IPS-15b (cell line): ENCODE data around the gene PRKN.

Experiments
- H3K27me3 ChIP-seq: one replicate; pipeline ENCODE4 v1.6.1; 2013; ENCODE audit warnings: low read length; ENCODE audit not compliant: control insufficient read depth, insufficient read depth
- H3K36me3 ChIP-seq: one replicate; pipeline ENCODE4 v1.6.1; 2013; ENCODE audit warnings: low read length; ENCODE audit not compliant: control insufficient read depth, insufficient read depth
- H3K4me1 ChIP-seq: one replicate; pipeline ENCODE4 v1.6.1; 2013; ENCODE audit warnings: mild to moderate bottlenecking, low read length; ENCODE audit not compliant: control insufficient read depth, insufficient read depth
- H3K4me3 ChIP-seq: one replicate; pipeline ENCODE4 v1.5.1; 2013; ENCODE audit warnings: low read depth, low read length
- H3K9ac ChIP-seq: one replicate; pipeline ENCODE4 v1.6.1; 2013; ENCODE audit warnings: low read depth, mild to moderate bottlenecking, low read length
- H3K9me3 ChIP-seq: one replicate; pipeline ENCODE4 v1.6.1; 2013; ENCODE audit warnings: mild to moderate bottlenecking, low read length; ENCODE audit not compliant: control insufficient read depth, insufficient read depth

Gene PRKN

DNA sequence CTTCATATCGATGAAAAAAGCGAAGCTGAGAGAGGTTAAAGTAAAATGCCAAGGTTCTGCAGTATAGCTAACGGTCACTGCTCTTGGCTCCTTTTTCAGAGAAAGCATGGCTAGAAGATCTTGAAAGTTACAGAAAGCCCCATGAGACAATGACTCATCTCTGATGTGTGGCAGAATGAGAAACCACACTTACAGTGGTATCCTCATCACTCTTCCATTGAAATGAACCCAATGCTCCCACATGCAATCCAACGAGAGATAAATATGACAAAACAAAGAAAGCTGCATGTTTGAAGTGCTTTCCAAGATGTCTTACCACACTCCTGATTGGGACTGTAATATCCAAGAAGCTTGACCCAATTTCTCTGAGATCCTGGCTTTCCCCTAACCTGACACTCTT is 694.9 kb downstream of the PRKN start:
- Histone ChIP-seq H3K27me3 (no peaks in the 10 kb centered on the region), H3K9me3 (no peaks in the 10 kb centered on the region), H3K36me3 (no peaks in the 10 kb centered on the region), H3K4me1 (no peaks in the 10 kb centered on the region), H3K4me3 (no peak overlapping the region), H3K9ac (no peak overlapping the region)

DNA sequence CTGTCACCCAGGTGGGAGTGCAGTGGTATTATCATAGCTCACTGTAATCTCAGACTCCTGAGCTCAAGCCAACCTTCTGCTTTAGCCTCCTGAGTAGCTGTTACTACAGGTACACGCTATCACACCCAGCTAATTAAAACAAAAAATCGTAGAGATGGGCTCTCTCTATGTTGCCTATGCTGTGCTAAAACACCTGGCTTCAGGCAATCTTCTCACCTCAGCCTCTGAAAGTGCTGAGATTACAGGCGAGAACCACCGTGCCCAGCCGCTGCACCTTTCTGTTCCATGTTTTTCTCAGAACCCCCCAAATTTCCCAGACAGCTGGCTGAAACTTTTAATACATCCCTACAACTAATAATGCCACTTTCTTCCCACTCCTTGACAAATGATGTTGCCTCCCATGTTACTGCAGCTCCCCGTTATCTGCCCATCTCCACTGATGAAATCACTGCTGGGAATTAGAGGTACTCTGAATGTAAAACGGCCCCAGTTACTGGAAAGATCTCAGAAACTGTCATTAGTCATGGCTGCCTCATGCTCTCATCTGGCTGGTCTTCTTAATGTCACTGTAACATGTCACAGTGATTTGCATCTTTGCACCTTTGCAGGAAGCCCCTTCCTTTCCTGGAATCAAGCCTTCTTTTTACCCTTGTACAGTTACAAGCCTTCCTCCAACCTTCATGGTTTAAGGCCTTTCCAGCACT is 697.5 kb downstream of the PRKN start:
- Histone ChIP-seq H3K9ac (no peak overlapping the region), H3K4me3 (no peak overlapping the region), H3K4me1 (no peaks in the 10 kb centered on the region), H3K9me3 (no peaks in the 10 kb centered on the region), H3K36me3 (no peaks in the 10 kb centered on the region), H3K27me3 (no peaks in the 10 kb centered on the region)

GRCh38 chr6:162026843-162027242 is 700.7 kb downstream of the PRKN start:
- Histone ChIP-seq H3K27me3 (no peaks in the 10 kb centered on the region), H3K9me3 (no peaks in the 10 kb centered on the region), H3K4me1 (no peaks in the 10 kb centered on the region), H3K4me3 (no peak overlapping the region), H3K9ac (no peak overlapping the region), H3K36me3 (no peaks in the 10 kb centered on the region)

GRCh38 chr6:162026031-162026430 is 701.5 kb downstream of the PRKN start:
- no peak overlapping the region for H3K4me3 ChIP-seq
- H3K27me3 ChIP-seq, result no peaks in the 10 kb centered on the region
- no peaks in the 10 kb centered on the region for H3K36me3 ChIP-seq
- no peak overlapping the region for H3K9ac ChIP-seq
- no peaks in the 10 kb centered on the region for H3K4me1 ChIP-seq
- H3K9me3 ChIP-seq, result no peaks in the 10 kb centered on the region

DNA sequence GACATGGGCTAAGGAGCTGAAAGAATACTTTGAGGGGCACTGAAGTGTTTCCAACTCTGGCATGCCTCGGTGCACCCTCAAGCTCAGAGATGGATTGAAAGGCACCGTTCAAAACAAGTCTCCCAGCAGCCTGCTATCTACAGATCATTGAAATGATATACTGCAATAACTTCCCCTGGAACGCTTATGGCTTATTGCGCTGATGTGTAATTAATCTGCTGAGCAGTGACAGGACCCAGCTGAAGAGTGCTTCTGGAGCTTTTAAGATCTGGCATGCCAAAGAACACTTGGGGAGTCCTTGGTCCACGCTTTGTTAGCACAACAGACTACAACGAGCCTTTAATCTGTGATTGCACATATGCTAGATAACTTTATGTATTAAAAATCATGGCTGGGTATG is 708.2 kb downstream of the PRKN start:
- no peaks in the 10 kb centered on the region for H3K4me1 ChIP-seq
- no peak overlapping the region for H3K9ac ChIP-seq
- H3K36me3 ChIP-seq, result no peaks in the 10 kb centered on the region
- no peak overlapping the region for H3K4me3 ChIP-seq
- no peaks in the 10 kb centered on the region for H3K27me3 ChIP-seq
- no peaks in the 10 kb centered on the region for H3K9me3 ChIP-seq

DNA sequence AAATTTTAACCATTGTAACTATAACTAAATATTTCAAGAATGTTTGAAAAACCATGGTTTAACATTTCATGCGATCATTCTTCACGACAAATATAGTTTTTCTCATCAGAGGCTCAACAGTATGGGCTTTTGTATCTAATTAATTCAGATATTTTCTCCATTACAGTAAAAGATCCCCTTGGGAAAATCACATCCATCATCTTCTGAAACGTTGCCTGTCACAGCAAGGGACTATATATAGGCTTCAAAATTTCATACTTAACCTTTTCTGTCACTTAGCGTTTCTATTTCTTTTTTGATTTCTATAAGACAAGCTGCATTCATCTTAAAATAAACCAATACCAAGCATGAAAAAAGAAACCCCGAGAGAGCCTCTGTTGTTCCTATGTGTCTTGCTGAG is 710.0 kb downstream of the PRKN start:
- Histone ChIP-seq H3K4me3 (no peak overlapping the region), H3K36me3 (no peaks in the 10 kb centered on the region), H3K27me3 (no peaks in the 10 kb centered on the region), H3K9ac (no peak overlapping the region), H3K4me1 (no peaks in the 10 kb centered on the region), H3K9me3 (no peaks in the 10 kb centered on the region)

GRCh38 chr6:162014069-162014811 is 713.3 kb downstream of the PRKN start:
- H3K27me3 ChIP-seq, result no peaks in the 10 kb centered on the region
- no peaks in the 10 kb centered on the region for H3K36me3 ChIP-seq
- no peak overlapping the region for H3K4me3 ChIP-seq
- no peak overlapping the region for H3K9ac ChIP-seq
- no peaks in the 10 kb centered on the region for H3K4me1 ChIP-seq
- no peaks in the 10 kb centered on the region for H3K9me3 ChIP-seq

DNA sequence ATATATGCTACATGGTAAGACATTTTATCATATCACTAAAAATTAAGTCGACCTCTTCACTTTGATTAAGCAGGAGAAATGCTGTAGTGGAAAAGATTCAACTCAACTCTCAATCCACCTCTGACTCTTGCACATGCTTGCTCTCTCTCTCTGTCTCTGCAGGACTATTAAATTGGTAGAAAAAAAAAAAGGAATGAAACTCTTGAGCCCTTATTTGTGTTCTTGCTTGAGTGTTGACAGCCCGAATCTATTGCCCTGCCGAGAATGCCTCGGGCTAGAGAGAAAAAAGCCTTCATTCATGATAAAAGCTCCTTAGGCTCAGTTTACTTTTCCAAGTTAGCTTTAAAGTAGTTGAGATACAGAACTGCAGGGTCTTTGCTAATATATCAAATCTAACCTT is 722.2 kb downstream of the PRKN start:
- H3K9me3 ChIP-seq, result no peaks in the 10 kb centered on the region
- H3K4me3 ChIP-seq, result no peak overlapping the region
- H3K27me3 ChIP-seq, result no peaks in the 10 kb centered on the region
- H3K9ac ChIP-seq, result no peak overlapping the region
- no peaks in the 10 kb centered on the region for H3K4me1 ChIP-seq
- H3K36me3 ChIP-seq, result no peaks in the 10 kb centered on the region

GRCh38 chr6:161996783-161997182 is 730.8 kb downstream of the PRKN start:
- H3K36me3 ChIP-seq, result no peaks in the 10 kb centered on the region
- H3K4me1 ChIP-seq, result no peaks in the 10 kb centered on the region
- no peak overlapping the region for H3K4me3 ChIP-seq
- no peak overlapping the region for H3K9ac ChIP-seq
- no peaks in the 10 kb centered on the region for H3K9me3 ChIP-seq
- H3K27me3 ChIP-seq, result no peaks in the 10 kb centered on the region

DNA sequence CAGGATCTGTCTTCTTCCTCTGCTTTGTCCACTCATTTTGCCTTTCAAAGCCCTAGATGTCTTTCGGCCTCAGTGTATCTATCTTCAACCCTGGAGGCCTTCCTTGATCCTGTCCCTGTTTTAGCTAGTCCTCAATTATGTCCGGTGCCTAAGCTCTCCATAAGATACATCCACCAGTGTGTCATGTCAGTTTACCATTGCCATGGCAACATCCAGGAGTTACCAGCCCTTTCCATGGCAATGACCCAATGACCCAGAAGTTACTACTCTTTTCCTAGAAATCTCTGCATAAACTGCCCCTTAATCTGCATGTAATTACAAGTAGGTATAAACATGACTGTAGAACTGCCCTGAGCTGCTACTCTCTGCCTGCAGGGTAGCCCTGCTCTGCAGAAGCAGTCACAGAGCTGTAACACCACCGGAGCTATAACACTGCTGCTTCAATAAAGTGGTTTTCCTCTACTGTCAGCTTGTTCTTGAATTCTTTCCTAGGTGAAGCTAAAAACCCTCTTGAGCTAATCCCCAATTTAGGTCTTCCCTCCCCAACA is 741.6 kb downstream of the PRKN start:
- no peaks in the 10 kb centered on the region for H3K4me1 ChIP-seq
- no peak overlapping the region for H3K9ac ChIP-seq
- H3K27me3 ChIP-seq, result no peaks in the 10 kb centered on the region
- H3K4me3 ChIP-seq, result no peak overlapping the region
- no peaks in the 10 kb centered on the region for H3K36me3 ChIP-seq
- H3K9me3 ChIP-seq, result no peaks in the 10 kb centered on the region

GRCh38 chr6:161984713-161985112 is 742.9 kb downstream of the PRKN start:
- no peaks in the 10 kb centered on the region for H3K4me1 ChIP-seq
- no peak overlapping the region for H3K9ac ChIP-seq
- no peaks in the 10 kb centered on the region for H3K27me3 ChIP-seq
- no peak overlapping the region for H3K4me3 ChIP-seq
- H3K9me3 ChIP-seq, result no peaks in the 10 kb centered on the region
- no peaks in the 10 kb centered on the region for H3K36me3 ChIP-seq

DNA sequence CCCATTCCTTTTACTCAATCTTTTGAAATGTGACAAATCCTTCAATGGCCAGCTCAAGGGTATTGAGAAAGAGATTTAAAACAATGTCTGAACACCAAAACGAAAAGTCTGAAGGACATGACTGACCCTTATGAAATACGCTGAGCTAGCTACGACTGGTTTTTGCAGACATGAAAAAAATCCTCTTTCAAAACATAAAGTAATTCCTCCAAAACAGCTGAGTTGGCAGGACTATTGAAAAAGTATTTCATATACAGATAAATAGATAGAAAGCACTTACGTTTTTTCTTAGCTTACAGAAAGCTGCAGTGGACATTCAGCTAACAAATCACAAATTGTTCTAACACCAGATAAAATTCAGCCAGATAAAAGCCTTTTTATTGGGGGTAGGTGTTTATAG is 751.0 kb downstream of the PRKN start:
- no peaks in the 10 kb centered on the region for H3K9me3 ChIP-seq
- no peak overlapping the region for H3K4me3 ChIP-seq
- H3K9ac ChIP-seq, result no peak overlapping the region

More for the DNA sequence above, 751.0 kb downstream of the PRKN start:
- Histone ChIP-seq H3K36me3 (no peaks in the 10 kb centered on the region), H3K4me1 (peaks cover 3% of the 10 kb centered on the region), H3K27me3 (no peaks in the 10 kb centered on the region)
